Esophagus squamous epithelium (tissue), 5 donors: Measurements from ENCODE around the gene FOXP3. TPM values are rescaled to one million over a fixed set of nuclear protein-coding genes. Genes with fewer than 3 reads are reported as not detected.

ENCODE experiments used
- DNase-seq: peaks from one replicate; lab custom pipeline; 2025; lab: John Stamatoyannopoulos, UW
- H3K27ac ChIP-seq, 4 donors: fragments of 200-600 bp; sonication (generic); one replicate each; pipeline ENCODE4 v1.5.1; 2016 to 2019; ENCODE audit warnings: mild to moderate bottlenecking in 1 of 4
- H3K27me3 ChIP-seq, 4 donors: fragments of 200-600 bp; sonication (generic); 1 replicate in 3 of 4; 2 replicates in 1 of 4; pipeline versions ENCODE4 v1.5.1 to v1.6.0; 2017 to 2021; ENCODE audit warnings: antibody characterized with exemption in 1 of 4
- H3K36me3 ChIP-seq, 3 donors: fragments of 200-600 bp; sonication (generic); one replicate each; pipeline ENCODE4 v1.5.1; 2016 to 2019
- H3K4me1 ChIP-seq, 3 donors: fragments of 200-600 bp; sonication (generic); one replicate each; pipeline ENCODE4 v1.5.1; 2017 to 2019
- H3K4me3 ChIP-seq, 4 donors: fragments of 200-600 bp; sonication (generic); 1 replicate in 3 of 4; 2 replicates in 1 of 4; pipeline ENCODE4 v1.5.1; 2016 to 2019; ENCODE audit warnings: mild to moderate bottlenecking in 2 of 4, moderate library complexity in 1 of 4
- H3K9me3 ChIP-seq, 3 donors: fragments of 200-600 bp; sonication (generic); one replicate each; pipeline ENCODE4 v1.5.1; 2016 to 2019
- POLR2A ChIP-seq, 4 donors: fragments of 450-650 bp; IDR thresholded peaks; one replicate each; pipeline ENCODE4 v1.6.1; 2017; ENCODE audit warnings: antibody characterized with exemption in 4 of 4, mild to moderate bottlenecking in 4 of 4, moderate library complexity in 3 of 4
- WGBS, 2 donors: methylation state at CpG; one replicate each; pipeline ENCODE4 v1.1.5; 2018; 5-methylcytosine and 5-hydroxymethylcytosine counted together
- intact Hi-C: fragments of 100-400 bp; cut with DNase I; formaldehyde crosslinking; loops from one replicate; pipeline ENCODE4 v1.15.0; 2022
- total RNA-seq, 4 donors: library from RNA; depleted of rRNA; stranded (reverse); fragments of >200 nt; gene quantifications; one replicate each; pipeline ENCODE4 v1.1.0, GENCODE V29; 2016
- TF ChIP-seq, protein P1 (sequence below), 6 experiments: fragments of 450-650 bp in 4 of 6; fragments of 200-600 bp in 2 of 6; sonication (generic) in 2 of 6; IDR thresholded peaks; one replicate each; pipeline ENCODE4 v1.5.1; 2016 to 2019; ENCODE audit warnings: antibody characterized with exemption in 6 of 6, mild to moderate bottlenecking in 4 of 6, moderate library complexity in 4 of 6
- donor health status: DM: yes; HTN: yes; CAD: no.

FOXP3 gene
- total RNA-seq, 4 donors from 2014 or later, result 0.38 to 2.1 (median 0.81) TPM

DNA sequence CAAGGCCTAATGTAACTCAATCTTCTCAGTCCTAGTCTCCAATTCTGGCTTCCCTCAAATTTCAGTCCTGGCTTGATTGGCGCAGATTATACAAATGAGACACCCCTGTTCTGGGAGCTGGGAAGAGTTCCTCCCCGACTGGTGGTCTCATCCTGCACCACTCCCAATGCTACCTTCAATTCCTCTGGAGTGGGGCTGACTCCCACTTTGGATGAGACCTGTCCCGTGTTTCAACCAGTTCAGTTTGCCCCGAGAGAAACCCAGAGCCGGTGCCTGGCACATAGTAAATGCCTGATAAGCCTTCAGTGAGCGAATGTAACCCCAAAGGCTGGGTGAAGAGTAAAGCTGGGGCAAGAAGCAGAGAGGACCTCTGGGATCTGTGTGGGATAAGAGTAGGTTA is 60.5 kb downstream of the FOXP3 start:
- Histone ChIP-seq H3K27ac (no peak overlapping the region), H3K4me1 (peaks cover 0 to 8% (median 3%) of the 10 kb centered on the region in 3 donors), H3K27me3 (no peaks in the 10 kb centered on the region), H3K4me3 (no peak overlapping the region), H3K9me3 (no peaks in the 10 kb centered on the region), H3K36me3 (no peaks in the 10 kb centered on the region)
- intact Hi-C loops, result no loop called here
- WGBS, 2 donors, result 79 to 83% methylated on average over 2 to 3 of the region's 6 CpGs
- DNase-seq, result no peak
- TF ChIP-seq, protein P1, sequence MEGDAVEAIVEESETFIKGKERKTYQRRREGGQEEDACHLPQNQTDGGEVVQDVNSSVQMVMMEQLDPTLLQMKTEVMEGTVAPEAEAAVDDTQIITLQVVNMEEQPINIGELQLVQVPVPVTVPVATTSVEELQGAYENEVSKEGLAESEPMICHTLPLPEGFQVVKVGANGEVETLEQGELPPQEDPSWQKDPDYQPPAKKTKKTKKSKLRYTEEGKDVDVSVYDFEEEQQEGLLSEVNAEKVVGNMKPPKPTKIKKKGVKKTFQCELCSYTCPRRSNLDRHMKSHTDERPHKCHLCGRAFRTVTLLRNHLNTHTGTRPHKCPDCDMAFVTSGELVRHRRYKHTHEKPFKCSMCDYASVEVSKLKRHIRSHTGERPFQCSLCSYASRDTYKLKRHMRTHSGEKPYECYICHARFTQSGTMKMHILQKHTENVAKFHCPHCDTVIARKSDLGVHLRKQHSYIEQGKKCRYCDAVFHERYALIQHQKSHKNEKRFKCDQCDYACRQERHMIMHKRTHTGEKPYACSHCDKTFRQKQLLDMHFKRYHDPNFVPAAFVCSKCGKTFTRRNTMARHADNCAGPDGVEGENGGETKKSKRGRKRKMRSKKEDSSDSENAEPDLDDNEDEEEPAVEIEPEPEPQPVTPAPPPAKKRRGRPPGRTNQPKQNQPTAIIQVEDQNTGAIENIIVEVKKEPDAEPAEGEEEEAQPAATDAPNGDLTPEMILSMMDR (IDR thresholded peaks at IDR 0.05), result no peak
- TF ChIP-seq POLR2A (IDR thresholded peaks at IDR 0.05), result no peak

DNA sequence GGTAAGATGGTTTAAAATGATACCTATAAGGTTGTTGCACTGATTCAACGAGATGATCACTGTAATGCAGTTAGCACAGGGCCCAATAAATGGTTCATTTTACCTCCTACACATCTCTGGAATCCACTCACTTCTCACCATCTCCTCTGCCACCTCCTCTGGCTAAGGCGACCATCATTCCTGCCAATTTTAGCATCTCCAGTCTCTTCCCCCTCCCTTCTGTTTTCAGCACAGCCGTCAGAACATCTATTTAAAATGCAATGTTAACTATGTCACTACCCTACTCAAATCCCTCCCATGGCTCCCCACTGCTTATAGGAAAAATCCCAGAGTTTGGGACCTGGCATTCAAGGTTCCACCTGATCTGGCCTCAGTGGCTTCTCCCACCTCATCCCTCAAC is 61.0 kb downstream of the FOXP3 start:
- no peak overlapping the region for H3K4me3 ChIP-seq
- no peak for DNase-seq
- 56 to 59% methylated on average over 3 of the region's 3 CpGs for WGBS, 2 donors
- H3K27me3 ChIP-seq, result no peaks in the 10 kb centered on the region
- H3K27ac ChIP-seq, result no peak overlapping the region
- H3K9me3 ChIP-seq, result no peaks in the 10 kb centered on the region
- peaks cover 0 to 8% (median 3%) of the 10 kb centered on the region in 3 donors for H3K4me1 ChIP-seq
- TF ChIP-seq POLR2A (IDR thresholded peaks at IDR 0.05), result no peak
- TF ChIP-seq, protein P1 (IDR thresholded peaks at IDR 0.05), result no peak
- intact Hi-C loops, result no loop called here
- H3K36me3 ChIP-seq, result no peaks in the 10 kb centered on the region

DNA sequence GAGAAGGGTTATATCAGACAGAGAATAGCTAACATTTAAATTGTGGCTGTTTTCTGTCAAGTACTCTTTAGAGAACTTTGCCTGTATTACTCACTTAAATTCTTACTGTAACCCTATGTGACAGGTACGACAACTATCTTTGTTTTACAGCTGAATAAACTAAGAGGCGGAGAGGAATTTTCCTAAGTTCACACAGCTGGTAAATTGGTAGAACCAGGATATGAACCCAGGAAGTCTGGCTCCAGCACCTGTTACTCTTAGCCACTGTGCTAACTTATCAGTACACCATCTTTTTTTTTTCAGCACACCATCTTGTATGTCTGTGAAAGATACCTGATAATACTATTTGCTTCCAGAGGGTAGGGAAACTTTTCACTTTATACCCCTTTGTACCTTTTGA is 62.5 kb downstream of the FOXP3 start:
- Histone ChIP-seq H3K9me3 (no peaks in the 10 kb centered on the region), H3K27me3 (no peaks in the 10 kb centered on the region), H3K4me1 (peaks cover 0 to 8% (median 3%) of the 10 kb centered on the region in 3 donors), H3K4me3 (no peak overlapping the region), H3K27ac (no peak overlapping the region), H3K36me3 (no peaks in the 10 kb centered on the region)
- WGBS, 2 donors, result 72 to 87% methylated on average over 2 of the region's 2 CpGs
- no peak for TF ChIP-seq POLR2A (IDR thresholded peaks at IDR 0.05)
- TF ChIP-seq, protein P1 (IDR thresholded peaks at IDR 0.05), result no peak
- intact Hi-C loops, result no loop called here
- DNase-seq, result no peak

Other genes starting within 250 kb of the FOXP3 start
- gene TFE3, start 221.4 kb downstream of the FOXP3 start, total RNA-seq, result 10 to 100 TPM; 24.3 to 48.4 (median 43.1) TPM
- gene CCDC120, start 205.7 kb downstream of the FOXP3 start, total RNA-seq, result 10 to 100 TPM; 11.7 to 40.3 (median 22.6) TPM
- 1 to 10 TPM; 2.3 to 9.5 (median 5.9) TPM for gene PRAF2, start 190.7 kb downstream of the FOXP3 start, total RNA-seq
- 10 to 100 TPM; 30.1 to 78.0 (median 37.0) TPM for gene WDR45, start 184.8 kb downstream of the FOXP3 start, total RNA-seq
- 10 to 100 TPM; 16.2 to 21.5 (median 19.2) TPM for gene GPKOW, start 141.0 kb downstream of the FOXP3 start, total RNA-seq
- gene MAGIX, start 102.0 kb downstream of the FOXP3 start, total RNA-seq, result 10 to 100 TPM in 1 of 4 donors, 1 to 10 TPM in 3; 5.1 to 15.0 (median 8.5) TPM
- 100 to 1,000 TPM; 134 to 187 (median 152) TPM for gene PLP2, start 92.8 kb downstream of the FOXP3 start, total RNA-seq
- gene PRICKLE3, start 78.3 kb downstream of the FOXP3 start, total RNA-seq, result 10 to 100 TPM; 15.7 to 33.8 (median 19.9) TPM
- gene SYP, start 64.5 kb downstream of the FOXP3 start, total RNA-seq, result under 1 TPM; 0.15 to 0.57 (median 0.37) TPM
- gene CACNA1F, start 31.4 kb downstream of the FOXP3 start, total RNA-seq, result under 1 TPM in 1 of 4 donors, not detected in 3; 0.38 TPM
- 10 to 100 TPM; 12.3 to 21.3 (median 14.2) TPM for gene CCDC22, start 29.2 kb downstream of the FOXP3 start, total RNA-seq
- gene PPP1R3F, start 5.1 kb upstream of the FOXP3 start, total RNA-seq, result 10 to 100 TPM in 1 of 4 donors, 1 to 10 TPM in 3; 4.2 to 10.7 (median 8.0) TPM
- gene GAGE10, start 38.9 kb upstream of the FOXP3 start, total RNA-seq, result not detected
- not detected for gene GAGE12J, start 57.3 kb upstream of the FOXP3 start, total RNA-seq
- gene GAGE13, start 66.9 kb upstream of the FOXP3 start, total RNA-seq, result not detected